NB4 (cell line): ENCODE results near the gene RARA.

Experiments used
- CTCF ChIP-seq: IDR thresholded peaks from one replicate; pipeline ENCODE4 v1.5.1; 2012; ENCODE audit warnings: low read depth, low read length
- POLR2A ChIP-seq: IDR thresholded peaks from 2 replicates; pipeline ENCODE4 v1.6.1; 2011; ENCODE audit warnings: mild to moderate bottlenecking; ENCODE audit not compliant: insufficient read length; ENCODE audit errors: extremely low read depth

- TF ChIP-seq CTCF (no peak), POLR2A (no peak)
Observed at GRCh38 chr17:40355804-40356758, 47.1 kb downstream of the RARA start.
